Nucleus accumbens (tissue), 56 donors: ENCODE results near the gene CEP162.
A peak's percentile ranks its signal among the peaks of the same experiment; 100 is the strongest.
"Not testable (repeated sequence)": the region's sequence is repeated elsewhere in the genome, so short reads cannot be mapped to it uniquely, and the experiment has no call there.

ENCODE experiments used
- DNase-seq, 56 donors: peaks; one replicate each; lab custom pipeline; 2025; lab: John Stamatoyannopoulos, UW

Gene CEP162, protein sequence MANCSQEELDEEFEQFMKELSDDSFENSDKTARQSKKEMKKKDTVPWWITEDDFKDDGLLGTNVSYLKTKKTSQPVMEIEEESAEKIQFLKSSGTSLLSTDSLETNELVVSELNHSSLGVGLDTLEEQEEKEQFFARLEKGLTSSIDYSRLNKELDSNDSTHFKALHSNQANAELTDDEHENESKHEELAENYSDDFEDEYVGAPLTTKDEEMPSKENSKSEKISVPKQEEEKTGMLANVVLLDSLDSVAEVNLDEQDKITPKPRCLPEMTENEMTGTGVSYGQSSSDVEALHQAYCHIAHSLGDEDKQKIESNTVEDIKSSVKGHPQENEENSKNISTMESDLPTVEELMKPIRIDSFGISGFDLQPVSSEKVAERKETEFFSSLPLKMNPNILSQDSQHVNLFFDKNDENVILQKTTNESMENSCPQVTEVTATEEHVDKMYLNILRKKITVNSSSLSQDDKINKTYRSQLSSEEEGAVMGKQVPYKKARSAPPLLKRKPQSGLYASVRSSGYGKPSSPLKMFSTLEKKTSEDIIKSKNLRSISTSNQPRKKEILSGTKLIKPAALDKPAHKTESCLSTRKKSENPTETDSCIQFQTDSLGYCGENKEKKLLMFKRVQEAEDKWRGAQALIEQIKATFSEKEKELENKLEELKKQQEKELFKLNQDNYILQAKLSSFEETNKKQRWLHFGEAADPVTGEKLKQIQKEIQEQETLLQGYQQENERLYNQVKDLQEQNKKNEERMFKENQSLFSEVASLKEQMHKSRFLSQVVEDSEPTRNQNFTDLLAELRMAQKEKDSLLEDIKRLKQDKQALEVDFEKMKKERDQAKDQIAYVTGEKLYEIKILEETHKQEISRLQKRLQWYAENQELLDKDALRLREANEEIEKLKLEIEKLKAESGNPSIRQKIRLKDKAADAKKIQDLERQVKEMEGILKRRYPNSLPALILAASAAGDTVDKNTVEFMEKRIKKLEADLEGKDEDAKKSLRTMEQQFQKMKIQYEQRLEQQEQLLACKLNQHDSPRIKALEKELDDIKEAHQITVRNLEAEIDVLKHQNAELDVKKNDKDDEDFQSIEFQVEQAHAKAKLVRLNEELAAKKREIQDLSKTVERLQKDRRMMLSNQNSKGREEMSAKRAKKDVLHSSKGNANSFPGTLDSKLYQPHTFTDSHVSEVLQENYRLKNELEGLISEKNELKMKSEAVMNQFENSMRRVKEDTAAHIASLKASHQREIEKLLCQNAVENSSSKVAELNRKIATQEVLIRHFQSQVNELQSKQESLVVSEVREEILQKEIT (N-terminal part only)

GRCh38 chr6:84227434-84228197 lies at the start of gene CEP162:
CEP162 (minus strand) TSS chr6:84227643; CDS start chr6:84226393, 1,250 bp downstream.
- peak; percentile 61 to 100 (median 94) for DNase-seq

- no peak for DNase-seq
These were observed 47.4 kb upstream of the CEP162 start for GRCh38 chr6:84274856-84275255.

DNA sequence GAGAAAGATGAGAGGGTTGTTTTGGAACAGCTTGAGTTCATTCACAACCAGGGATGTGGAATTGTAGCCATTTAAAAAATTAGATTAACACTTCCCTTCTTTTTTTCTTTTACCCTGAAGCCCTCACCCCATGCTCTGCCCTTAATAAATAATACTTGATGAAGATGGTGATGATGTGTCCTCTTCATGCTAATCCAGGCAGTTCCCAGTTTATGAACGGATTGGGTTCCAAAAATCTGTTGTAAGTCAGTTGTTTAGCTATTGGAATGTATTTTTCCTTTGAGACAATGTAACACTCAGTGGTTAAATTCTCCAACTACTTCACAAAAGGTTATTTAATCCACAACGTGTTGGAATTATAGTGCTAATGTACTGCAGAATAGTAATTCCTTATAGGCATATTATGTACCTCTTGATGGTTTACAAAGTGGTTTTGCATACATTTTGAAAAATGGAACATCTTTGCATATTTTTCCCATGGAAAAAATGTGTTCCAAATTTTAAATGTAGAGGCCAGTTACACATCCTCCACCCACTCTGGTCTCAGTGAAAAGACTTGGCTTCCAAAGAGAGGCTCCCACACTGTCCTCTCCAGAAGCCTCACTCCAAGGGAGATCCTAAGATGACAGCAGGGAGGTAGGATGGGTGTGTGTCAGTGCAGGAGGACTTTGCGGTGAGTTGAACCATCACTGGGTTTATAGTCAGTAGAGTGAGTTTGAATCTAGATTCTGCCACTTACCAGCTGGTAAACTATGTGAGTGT lies 45.8 kb upstream of the CEP162 start:
- DNase-seq, result no peak

DNA sequence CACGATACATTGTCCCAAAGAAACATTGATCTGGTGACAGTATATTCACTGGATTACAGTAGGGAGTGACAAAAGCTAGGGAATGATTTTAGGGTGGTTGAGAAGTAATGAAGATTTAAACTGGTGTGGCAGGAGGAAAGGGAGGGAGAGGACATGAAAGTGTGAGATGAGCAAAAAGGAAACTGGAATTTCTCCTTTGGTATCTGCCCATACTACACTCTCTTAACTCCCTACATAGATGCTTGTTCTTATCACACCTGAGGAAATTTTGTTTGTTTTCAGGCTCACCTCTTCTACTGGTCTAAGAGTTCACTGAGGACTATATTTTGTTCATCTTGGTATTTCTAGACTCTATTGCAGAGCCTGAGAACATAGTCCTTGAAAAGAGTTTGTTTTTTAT lies 44.9 kb upstream of the CEP162 start:
- no peak for DNase-seq

GRCh38 chr6:84271061-84271716 lies 43.7 kb upstream of the CEP162 start:
- no peak for DNase-seq

DNA sequence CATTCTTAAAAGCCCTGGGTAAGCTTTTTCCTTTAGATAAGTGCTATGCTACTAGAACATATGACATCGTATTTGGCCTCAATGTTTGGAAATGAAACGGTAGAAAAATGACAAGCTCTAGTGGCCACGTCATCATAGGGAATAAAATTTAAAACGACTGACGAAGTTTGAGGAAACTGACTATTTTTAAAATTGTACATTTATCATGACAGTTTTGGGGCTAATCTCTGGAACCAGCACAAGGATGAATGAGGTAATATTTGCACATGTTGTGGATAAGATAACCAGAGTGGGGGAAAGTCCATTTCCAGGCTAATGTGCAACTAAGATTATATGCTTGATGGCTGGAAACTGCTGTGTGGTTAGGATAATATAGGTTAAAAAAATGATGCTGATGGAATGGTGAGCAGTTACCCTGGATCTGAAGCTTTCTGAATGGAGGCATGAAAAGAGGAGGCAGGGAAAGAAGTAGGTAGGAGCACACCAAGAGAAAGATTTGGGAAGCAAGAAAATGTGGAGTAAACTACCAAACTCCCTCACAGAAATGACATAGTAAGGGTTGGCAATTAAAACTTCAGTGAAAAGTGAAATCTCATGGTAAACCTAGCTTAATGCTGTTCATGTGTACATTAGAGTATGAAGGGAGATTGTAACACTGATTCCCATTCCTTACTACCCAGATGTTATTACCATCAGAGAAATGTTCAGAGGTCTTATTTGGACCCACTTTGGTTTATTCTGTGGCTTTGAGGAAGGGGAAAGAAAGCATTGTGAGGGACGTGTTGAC lies 42.7 kb upstream of the CEP162 start:
- no peak for DNase-seq

DNA sequence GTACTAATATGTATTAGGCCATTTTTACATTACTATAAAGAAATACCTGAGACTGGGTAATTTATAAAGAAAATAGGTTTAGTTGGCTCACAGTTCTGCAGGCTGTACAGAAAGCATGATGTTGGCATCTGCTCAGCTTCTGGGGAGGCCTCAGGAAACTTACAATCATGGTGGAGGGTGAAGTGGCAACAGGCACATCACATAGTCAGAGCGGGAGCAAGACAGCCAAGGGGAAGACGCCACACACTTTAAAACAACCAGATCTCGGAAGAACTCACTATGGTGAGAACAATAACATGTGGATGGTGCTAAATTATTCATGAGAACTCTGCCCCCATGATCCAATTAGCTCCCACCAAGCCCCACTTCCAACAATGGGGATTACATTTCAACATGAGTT lies 41.3 kb upstream of the CEP162 start:
- no peak for DNase-seq

- no peak for DNase-seq
These were observed 36.1 kb upstream of the CEP162 start for GRCh38 chr6:84263557-84263956.

GRCh38 chr6:84260926-84261325 lies 33.5 kb upstream of the CEP162 start:
- DNase-seq, result no peak

- no peak for DNase-seq
These were observed 32.8 kb upstream of the CEP162 start for GRCh38 chr6:84260196-84260595.

DNA sequence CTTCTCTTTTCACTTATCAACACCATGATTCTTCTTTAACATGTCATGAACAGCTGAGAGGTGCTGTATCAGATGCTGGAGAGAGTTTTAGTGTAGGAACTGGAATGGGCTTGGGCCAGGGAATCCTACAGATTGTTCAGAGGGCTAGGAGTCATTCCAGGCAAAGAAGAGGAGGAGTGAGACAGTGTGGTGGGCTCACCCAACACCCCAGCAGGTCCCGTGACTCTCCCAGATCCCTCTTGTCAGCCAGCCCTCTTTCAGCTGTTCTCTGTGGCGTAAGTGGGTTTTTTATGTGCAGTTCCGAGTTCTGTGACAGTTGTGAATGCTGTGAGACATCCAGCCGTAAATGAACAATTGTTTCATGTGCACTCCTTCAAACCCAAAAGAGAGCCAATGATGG lies 31.4 kb upstream of the CEP162 start:
- no peak for DNase-seq

DNA sequence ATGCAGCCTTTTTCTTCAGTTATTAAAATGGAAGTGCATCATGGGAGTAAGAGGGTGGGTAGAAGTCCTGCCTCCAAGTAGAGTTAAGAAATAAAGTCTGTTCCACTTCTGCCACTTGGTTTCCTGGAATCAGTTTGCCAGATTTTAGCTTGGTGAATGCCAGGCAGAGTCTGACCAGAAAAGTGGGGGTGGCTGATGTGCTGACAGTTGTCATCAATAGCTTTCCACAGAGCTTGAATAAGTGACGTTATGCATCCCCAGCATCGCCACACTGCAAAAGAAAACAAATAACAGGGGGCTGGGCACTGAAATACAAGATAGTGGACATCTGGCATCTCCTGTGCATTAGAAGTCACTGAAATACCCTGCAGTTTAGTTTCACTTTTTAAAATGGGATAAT lies 30.8 kb upstream of the CEP162 start:
- DNase-seq, result peak in 1 of 56 donors; percentile 4

DNA sequence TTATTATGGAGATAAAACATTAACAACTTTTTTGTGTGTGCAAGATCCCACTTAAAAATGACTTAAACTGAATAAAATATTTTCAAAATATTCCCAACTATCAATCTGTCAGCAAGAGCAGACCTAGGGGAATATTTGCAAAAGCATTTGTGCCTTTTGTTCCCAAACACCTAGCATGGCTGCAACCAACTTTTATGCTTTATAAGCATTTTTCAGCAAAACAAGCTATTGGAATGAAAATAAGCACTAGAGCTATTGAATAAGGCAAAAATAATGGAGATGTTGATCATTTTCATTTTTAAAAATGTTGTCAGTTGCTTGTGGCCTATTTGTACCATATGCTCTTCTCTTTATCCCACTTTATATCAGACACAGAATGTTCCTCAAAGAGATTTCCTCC lies 28.2 kb upstream of the CEP162 start:
- no peak for DNase-seq

DNA sequence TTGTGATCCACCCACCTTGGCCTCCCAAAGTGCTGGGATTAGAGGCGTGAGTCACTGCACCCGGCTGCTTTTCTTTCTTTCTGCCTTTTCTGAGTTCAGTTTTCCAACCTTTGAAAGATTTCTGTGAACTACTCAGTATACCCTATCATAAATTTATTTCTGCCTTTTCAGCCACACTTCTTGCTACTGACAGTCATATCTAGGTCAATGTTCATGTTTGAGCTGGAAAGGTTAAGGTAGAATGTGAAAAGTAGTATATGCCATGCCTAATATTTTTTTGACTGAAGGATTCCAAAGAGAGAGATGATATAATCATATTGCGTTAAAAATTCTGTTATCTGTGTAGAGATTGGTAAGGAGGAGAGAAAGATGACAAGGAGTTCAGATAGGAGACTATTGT lies 25.9 kb upstream of the CEP162 start:
- DNase-seq, result no peak

- no peak for DNase-seq
These were observed 24.6 kb upstream of the CEP162 start for GRCh38 chr6:84251891-84252539.

- no peak for DNase-seq
These were observed 22.3 kb upstream of the CEP162 start for GRCh38 chr6:84249724-84250123.

GRCh38 chr6:84244416-84245081 lies 17.1 kb upstream of the CEP162 start:
- not testable (repeated sequence) for DNase-seq
